ENCODE measurements around the gene FABP1.

Gene FABP1

DNA sequence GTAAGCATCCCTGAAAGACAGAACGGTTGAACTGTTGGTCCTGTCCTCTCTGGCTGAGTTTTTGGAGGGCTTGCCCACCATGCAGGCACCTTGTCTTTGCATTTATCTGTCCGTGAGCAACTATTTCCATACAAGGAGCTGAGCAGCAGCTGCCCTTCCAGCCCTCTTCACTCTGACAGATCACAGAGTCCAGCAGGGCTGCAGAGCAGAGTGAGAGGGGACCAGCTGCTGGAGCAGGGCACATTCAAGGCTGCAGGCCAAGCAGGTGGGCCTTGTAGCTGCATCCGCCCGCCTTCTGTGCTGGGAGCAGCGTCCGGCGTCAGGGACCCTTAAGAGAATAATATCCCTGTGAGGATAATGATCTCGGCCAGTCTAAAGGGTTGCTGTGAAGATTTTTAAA is 50.8 kb downstream of the FABP1 start:
- DNase-seq, result no peak

DNA sequence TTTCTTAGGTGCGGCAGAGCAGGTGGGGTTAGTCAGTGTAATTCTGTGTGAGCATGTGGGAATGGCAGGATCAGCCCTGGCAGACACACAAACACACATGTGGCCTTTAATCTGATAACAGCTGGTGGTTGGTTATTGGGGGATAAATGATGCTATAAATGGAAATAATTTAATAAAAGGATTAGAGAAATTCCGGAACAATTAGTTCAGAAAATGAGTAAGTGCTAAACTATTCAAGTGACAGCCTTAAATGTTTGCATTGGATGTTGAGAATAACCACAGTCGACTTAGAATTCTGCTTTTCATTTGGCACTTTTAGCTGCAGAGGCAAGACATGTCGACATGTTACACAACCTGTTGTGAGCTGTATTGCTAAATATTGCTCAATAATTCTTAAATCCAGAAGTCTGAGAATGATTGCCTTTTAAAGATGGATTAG is 53.0 kb downstream of the FABP1 start:
- no peak for DNase-seq

DNA sequence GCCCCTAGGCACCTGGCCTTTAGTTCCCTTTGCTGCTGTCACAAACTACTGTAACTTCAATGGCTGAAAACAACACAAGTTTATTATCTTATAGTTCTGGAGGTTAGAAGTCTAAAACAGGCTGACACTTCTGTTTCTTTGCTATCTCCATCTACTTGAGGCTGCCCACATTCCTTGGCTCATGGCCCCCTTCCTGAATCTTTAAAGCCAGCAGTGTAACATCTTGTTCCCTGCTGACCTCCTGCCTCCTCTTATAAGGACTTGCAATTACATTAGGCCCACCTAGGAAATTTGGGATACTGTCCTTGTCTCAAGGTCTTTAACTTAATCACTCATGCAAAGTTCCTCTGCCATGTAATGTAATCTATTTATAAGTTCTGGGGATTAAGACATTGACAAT is 53.7 kb downstream of the FABP1 start:
- no peak for DNase-seq

Data from activated CD4-positive, alpha-beta T cell treated with anti-CD3 and anti-CD28 coated beads for 4 hours (primary cell).